MCF 10A (cell line): Measurements from ENCODE around the gene NTM. TPM values are rescaled to one million over a fixed set of nuclear protein-coding genes. Genes with fewer than 3 reads are reported as not detected.

Source experiments
- BruUV-seq: library from RNA; stranded (reverse); fragments of 400-500 nt; replicated peaks from 2 replicates; lab custom pipeline; 2021; lab: Mats Ljungman, UMichigan
- CTCF ChIA-PET: fragments of 300-600 bp; sonication (Branson Sonifier 250); formaldehyde crosslinking; extraction: SDS; loops from one replicate; lab custom pipeline; 2021; ENCODE audit warnings: antibody characterized with exemption, inconsistent platforms; lab: Yijun Ruan, JAX
- POLR2A ChIA-PET: fragments of 300-600, 350-650 bp; sonication (Branson Sonifier 250); formaldehyde crosslinking; extraction: SDS; loops from one replicate; lab custom pipeline; 2020; ENCODE audit warnings: antibody characterized with exemption, inconsistent platforms; lab: Yijun Ruan, JAX
- DNase-seq: peaks from one replicate; pipeline ENCODE4 v3.0.0-alpha.2; 2018; ENCODE audit not compliant: unreplicated experiment
- H3K27ac Mint-ChIP-seq: one replicate; pipeline ENCODE4 v1.8.0; 2022; ENCODE audit warnings: mild to moderate bottlenecking, low read depth, mixed read lengths; ENCODE audit not compliant: unreplicated experiment
- H3K27me3 Mint-ChIP-seq: one replicate; pipeline ENCODE4 v1.8.0; 2022; ENCODE audit warnings: mixed read lengths; ENCODE audit not compliant: insufficient read depth, unreplicated experiment
- H3K36me3 Mint-ChIP-seq: one replicate; pipeline ENCODE4 v1.8.0; 2022; ENCODE audit warnings: mild to moderate bottlenecking, moderate library complexity, mixed read lengths; ENCODE audit not compliant: insufficient read depth, unreplicated experiment
- H3K4me1 Mint-ChIP-seq: one replicate; pipeline ENCODE4 v1.8.0; 2022; ENCODE audit warnings: mixed read lengths; ENCODE audit not compliant: insufficient read depth, unreplicated experiment
- H3K4me3 Mint-ChIP-seq: one replicate; pipeline ENCODE4 v1.8.0; 2022; ENCODE audit warnings: mild to moderate bottlenecking, moderate library complexity, mixed read lengths; ENCODE audit not compliant: unreplicated experiment
- H3K9me3 Mint-ChIP-seq: one replicate; pipeline ENCODE4 v1.8.0; 2022; ENCODE audit warnings: mixed read lengths; ENCODE audit not compliant: unreplicated experiment
- intact Hi-C: fragments of 100-400 bp; cut with micrococcal nuclease; formaldehyde crosslinking; loops from 2 replicates; pipeline ENCODE4 v1.14.1; 2022
- total RNA-seq: library from RNA; stranded (reverse); gene quantifications from 2 replicates; pipeline ENCODE4 v1.2.3, GENCODE V29; 2022
- TF ChIP-seq, protein P1 (sequence below): fragments of 200-600 bp; IDR thresholded peaks from one replicate; pipeline ENCODE4 v1.8.0; 2022; ENCODE audit warnings: antibody characterized with exemption, mild to moderate bottlenecking; ENCODE audit not compliant: unreplicated experiment

The NTM gene
- total RNA-seq, 1 experiment from 2014 or later: not detected

DNA sequence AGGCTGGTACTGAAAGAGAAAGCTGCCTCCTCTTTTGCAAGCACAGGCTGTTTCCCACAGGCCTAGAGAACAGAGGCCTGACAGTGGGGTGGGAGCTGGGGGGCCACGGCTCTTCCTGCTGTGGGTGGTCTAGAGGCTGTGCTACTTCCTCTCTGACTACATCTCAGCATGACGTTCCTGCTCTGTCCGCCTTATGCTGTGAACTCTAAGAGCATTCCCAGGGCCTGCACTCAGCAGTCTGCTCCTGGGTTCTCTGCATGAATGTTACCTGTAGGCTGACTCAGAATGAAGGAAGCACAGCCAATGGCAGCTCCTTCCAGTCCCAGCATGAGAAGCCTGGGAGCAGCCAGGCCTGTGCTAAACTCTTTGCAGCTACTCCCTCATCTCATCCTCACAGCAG lies 534.3 kb downstream of the NTM start:
- TF ChIP-seq, protein P1, sequence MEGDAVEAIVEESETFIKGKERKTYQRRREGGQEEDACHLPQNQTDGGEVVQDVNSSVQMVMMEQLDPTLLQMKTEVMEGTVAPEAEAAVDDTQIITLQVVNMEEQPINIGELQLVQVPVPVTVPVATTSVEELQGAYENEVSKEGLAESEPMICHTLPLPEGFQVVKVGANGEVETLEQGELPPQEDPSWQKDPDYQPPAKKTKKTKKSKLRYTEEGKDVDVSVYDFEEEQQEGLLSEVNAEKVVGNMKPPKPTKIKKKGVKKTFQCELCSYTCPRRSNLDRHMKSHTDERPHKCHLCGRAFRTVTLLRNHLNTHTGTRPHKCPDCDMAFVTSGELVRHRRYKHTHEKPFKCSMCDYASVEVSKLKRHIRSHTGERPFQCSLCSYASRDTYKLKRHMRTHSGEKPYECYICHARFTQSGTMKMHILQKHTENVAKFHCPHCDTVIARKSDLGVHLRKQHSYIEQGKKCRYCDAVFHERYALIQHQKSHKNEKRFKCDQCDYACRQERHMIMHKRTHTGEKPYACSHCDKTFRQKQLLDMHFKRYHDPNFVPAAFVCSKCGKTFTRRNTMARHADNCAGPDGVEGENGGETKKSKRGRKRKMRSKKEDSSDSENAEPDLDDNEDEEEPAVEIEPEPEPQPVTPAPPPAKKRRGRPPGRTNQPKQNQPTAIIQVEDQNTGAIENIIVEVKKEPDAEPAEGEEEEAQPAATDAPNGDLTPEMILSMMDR: no peak
- Mint-ChIP-seq H3K4me3 (no peak overlapping the region), H3K4me1 (no peaks in the 10 kb centered on the region), H3K27ac (no peak overlapping the region), H3K9me3 (peaks cover 35% of the 10 kb centered on the region), H3K27me3 (no peaks in the 10 kb centered on the region), H3K36me3 (no peaks in the 10 kb centered on the region)
- POLR2A ChIA-PET: no interaction called here
- no TSS peak for BruUV-seq
- intact Hi-C loops: no loop called here
- no peak for DNase-seq
- CTCF ChIA-PET: no interaction called here

DNA sequence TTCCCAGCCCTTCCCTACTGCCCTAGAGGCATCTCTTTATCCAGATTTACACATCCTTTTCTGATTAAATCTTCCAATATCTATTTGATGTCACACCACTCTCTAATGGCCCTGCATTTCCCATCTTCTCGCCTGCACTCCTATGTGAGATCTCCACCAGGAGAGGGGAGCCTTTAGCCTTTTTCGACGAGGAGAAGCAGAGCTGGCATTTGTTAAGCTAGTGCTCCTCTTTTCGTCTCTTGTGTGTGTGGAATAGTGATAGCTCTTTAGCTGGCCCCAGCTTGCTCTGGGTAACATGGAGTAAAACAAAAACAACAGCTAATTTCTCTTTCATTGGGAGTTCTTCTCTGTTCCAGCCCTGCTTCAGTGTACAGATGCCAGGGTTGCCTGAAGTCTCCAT lies 536.5 kb downstream of the NTM start:
- CTCF ChIA-PET: interaction anchor here (0.7 kb wide), 1 partner anchor 15 kb away, joined by 3 read pairs; no protein-coding TSS in a partner anchor
- Mint-ChIP-seq H3K27ac (no peak overlapping the region), H3K36me3 (no peaks in the 10 kb centered on the region), H3K4me3 (no peak overlapping the region), H3K27me3 (no peaks in the 10 kb centered on the region), H3K9me3 (peaks cover 25% of the 10 kb centered on the region), H3K4me1 (no peaks in the 10 kb centered on the region)
- BruUV-seq: no TSS peak
- POLR2A ChIA-PET: no interaction called here
- TF ChIP-seq, protein P1: no peak
- no peak for DNase-seq
- intact Hi-C loops: no loop called here

DNA sequence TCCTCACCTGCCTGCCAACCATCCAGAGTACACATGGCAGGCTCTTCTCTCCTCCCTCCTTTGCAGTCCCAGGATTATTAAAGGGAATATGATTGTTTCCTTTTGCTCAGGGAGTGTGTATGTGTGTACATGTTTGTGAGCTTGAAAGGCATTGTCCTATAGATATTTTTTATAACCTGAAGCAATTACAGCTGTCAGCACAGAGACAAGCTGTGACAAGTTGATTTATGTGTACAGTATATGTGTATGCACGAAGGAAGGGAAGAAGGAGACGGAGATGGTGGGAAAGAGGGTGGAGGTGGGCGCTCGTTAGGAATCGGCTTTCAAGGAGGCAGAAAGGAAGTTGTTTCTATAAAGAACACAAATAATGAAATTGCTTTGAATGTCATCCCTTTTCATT lies 537.0 kb downstream of the NTM start:
- Mint-ChIP-seq H3K4me1 (no peaks in the 10 kb centered on the region), H3K9me3 (peaks cover 25% of the 10 kb centered on the region), H3K27me3 (no peaks in the 10 kb centered on the region), H3K4me3 (no peak overlapping the region), H3K27ac (no peak overlapping the region), H3K36me3 (no peaks in the 10 kb centered on the region)
- no TSS peak for BruUV-seq
- POLR2A ChIA-PET: no interaction called here
- no peak for DNase-seq
- TF ChIP-seq, protein P1: no peak
- intact Hi-C loops: no loop called here
- CTCF ChIA-PET: interaction anchor here (0.7 kb wide), 1 partner anchor 15 kb away, joined by 3 read pairs; no protein-coding TSS in a partner anchor

DNA sequence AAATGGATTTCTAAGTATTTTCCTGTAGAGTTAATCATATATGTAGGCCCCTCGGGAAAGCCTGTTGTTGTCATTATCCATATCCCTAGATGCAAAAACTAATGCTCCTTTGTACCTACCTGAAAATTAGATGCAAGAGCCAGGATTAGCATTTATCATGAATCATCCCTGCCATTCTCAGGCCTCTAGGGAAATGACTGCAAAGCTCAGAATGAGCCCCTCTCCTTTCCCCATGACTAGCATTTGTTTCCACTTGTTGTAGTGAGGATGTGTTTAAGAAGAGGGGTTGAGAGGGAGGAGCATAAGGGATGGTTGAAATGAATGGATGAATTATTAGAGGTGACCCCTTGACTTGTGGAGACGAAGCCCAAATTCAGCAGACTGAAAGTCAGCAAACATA lies 537.9 kb downstream of the NTM start:
- ChIA-PET POLR2A (no interaction called here), CTCF (no interaction called here)
- intact Hi-C loops: no loop called here

More for the DNA sequence above, 537.9 kb downstream of the NTM start:
- Mint-ChIP-seq H3K27me3 (no peaks in the 10 kb centered on the region), H3K36me3 (no peaks in the 10 kb centered on the region), H3K4me1 (no peaks in the 10 kb centered on the region), H3K9me3 (peaks cover 17% of the 10 kb centered on the region), H3K4me3 (no peak overlapping the region), H3K27ac (no peak overlapping the region)
- TF ChIP-seq, protein P1: no peak
- no TSS peak for BruUV-seq
- DNase-seq: no peak
